ENCODE measurements around the gene CRISPLD2.
"Not testable (repeated sequence)": the region's sequence is repeated elsewhere in the genome, so short reads cannot be mapped to it uniquely, and the experiment has no call there.

Gene CRISPLD2

DNA sequence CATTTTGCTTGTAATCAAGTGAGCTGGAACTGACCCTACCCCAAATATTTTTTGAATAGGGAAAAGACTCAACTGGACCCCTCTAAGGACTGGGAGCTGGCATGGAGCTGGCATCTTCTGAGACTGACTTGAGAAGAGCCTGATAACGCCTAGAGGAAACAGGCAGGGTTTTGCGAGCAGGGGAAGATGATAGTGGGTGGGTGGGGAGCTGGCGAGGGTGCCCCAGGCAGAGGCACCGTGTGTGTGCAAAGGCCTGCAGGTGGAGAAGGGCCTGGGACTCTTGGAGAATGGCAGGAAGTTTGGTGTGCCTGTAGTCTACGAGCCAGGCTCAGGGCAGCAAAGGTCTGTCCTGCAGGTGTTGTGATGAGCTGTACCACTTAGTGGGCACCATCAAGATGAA lies 4.1 kb downstream of the CRISPLD2 start:
- no peak for DNase-seq (ENCODE audit: low read depth)

GRCh38 chr16:84825896-84826557 lies 6.2 kb downstream of the CRISPLD2 start:
- no peaks in the 10 kb centered on the region for H3K9me3 ChIP-seq (ENCODE audit: control insufficient read depth, low read length)
- peak overlapping the region; percentile 28 for H3K4me3 ChIP-seq (ENCODE audit: low read length)
- peak; percentile 49 for DNase-seq (ENCODE audit: low read depth)
- no peaks in the 10 kb centered on the region for H3K27me3 ChIP-seq (replicated peaks; ENCODE audit: control insufficient read depth, insufficient read depth, low read length)
- H3K9ac ChIP-seq (ENCODE audit: low read length), result peak overlapping the region; percentile 81
- peaks cover 80% of the 10 kb centered on the region for H3K4me1 ChIP-seq (ENCODE audit: control insufficient read depth, insufficient read depth, low read length)
- no peaks in the 10 kb centered on the region for H3K36me3 ChIP-seq (ENCODE audit: control insufficient read depth, insufficient read depth, low read length, severe bottlenecking)

More for the DNA sequence above, 4.1 kb downstream of the CRISPLD2 start:
- Histone ChIP-seq H3K9ac (ENCODE audit: low read length) (peak overlapping the region; percentile 38), H3K27me3 (replicated peaks; ENCODE audit: control insufficient read depth, insufficient read depth, low read length) (no peaks in the 10 kb centered on the region), H3K4me3 (ENCODE audit: low read length) (no peak overlapping the region), H3K36me3 (ENCODE audit: control insufficient read depth, insufficient read depth, low read length, severe bottlenecking) (no peaks in the 10 kb centered on the region), H3K4me1 (ENCODE audit: control insufficient read depth, insufficient read depth, low read length) (peaks cover 72% of the 10 kb centered on the region), H3K9me3 (ENCODE audit: control insufficient read depth, low read length) (no peaks in the 10 kb centered on the region)

DNA sequence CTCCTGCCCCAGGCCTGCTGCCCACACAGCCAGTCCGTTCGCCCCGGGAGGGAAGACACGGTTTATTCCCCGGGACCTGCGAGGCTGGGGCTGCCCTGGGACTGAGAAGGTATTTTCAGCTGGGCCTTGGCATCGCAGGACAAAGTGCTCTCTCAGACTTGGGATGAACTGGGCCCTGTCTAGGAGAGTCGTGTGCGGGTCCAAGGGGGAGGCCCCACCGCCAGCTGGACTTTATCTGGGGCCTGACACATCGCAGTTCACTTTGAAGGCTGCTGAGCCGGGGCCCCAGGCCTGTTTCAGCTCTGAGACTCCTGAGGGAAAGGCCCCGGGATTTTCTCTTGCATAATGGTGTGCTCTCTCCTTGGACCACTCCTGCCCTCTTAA lies 6.8 kb downstream of the CRISPLD2 start:
- no peaks in the 10 kb centered on the region for H3K27me3 ChIP-seq (replicated peaks; ENCODE audit: control insufficient read depth, insufficient read depth, low read length)
- peak; percentile 87 for DNase-seq (ENCODE audit: low read depth)
- H3K36me3 ChIP-seq (ENCODE audit: control insufficient read depth, insufficient read depth, low read length, severe bottlenecking), result no peaks in the 10 kb centered on the region
- H3K9ac ChIP-seq (ENCODE audit: low read length), result peak overlapping the region; percentile 81
- H3K9me3 ChIP-seq (ENCODE audit: control insufficient read depth, low read length), result no peaks in the 10 kb centered on the region
- peak overlapping the region; percentile 28 for H3K4me3 ChIP-seq (ENCODE audit: low read length)
- peaks cover 80% of the 10 kb centered on the region for H3K4me1 ChIP-seq (ENCODE audit: control insufficient read depth, insufficient read depth, low read length)

GRCh38 chr16:84827131-84827574 lies 7.4 kb downstream of the CRISPLD2 start:
- Histone ChIP-seq H3K4me1 (ENCODE audit: control insufficient read depth, insufficient read depth, low read length) (peaks cover 80% of the 10 kb centered on the region), H3K4me3 (ENCODE audit: low read length) (no peak overlapping the region), H3K9me3 (ENCODE audit: control insufficient read depth, low read length) (no peaks in the 10 kb centered on the region), H3K27me3 (replicated peaks; ENCODE audit: control insufficient read depth, insufficient read depth, low read length) (no peaks in the 10 kb centered on the region), H3K9ac (ENCODE audit: low read length) (peak overlapping the region; percentile 69), H3K36me3 (ENCODE audit: control insufficient read depth, insufficient read depth, low read length, severe bottlenecking) (no peaks in the 10 kb centered on the region)
- DNase-seq (ENCODE audit: low read depth), result peak; percentile 88

DNA sequence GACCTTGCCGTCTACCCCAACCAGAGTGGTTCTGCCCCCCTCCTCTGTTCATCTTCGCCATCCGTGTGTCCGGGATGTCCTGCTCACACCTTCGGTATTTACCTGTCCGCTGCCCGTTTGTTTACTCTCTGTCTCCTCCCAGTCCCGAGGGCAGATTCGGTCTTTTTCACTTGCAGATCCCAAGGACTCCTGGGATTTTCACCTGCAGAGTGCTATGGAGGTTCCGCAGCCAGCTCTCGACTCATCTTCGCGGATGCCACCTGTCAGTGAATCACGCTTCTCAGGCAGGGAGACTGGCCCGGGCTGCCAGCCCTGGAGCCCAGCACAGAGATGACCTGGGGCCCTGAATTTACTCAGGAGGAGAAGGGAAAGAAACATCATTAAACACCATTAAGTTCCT lies 8.1 kb downstream of the CRISPLD2 start:
- no peaks in the 10 kb centered on the region for H3K27me3 ChIP-seq (replicated peaks; ENCODE audit: control insufficient read depth, insufficient read depth, low read length)
- H3K4me1 ChIP-seq (ENCODE audit: control insufficient read depth, insufficient read depth, low read length), result peaks cover 77% of the 10 kb centered on the region
- no peak for DNase-seq (ENCODE audit: low read depth)

DNA sequence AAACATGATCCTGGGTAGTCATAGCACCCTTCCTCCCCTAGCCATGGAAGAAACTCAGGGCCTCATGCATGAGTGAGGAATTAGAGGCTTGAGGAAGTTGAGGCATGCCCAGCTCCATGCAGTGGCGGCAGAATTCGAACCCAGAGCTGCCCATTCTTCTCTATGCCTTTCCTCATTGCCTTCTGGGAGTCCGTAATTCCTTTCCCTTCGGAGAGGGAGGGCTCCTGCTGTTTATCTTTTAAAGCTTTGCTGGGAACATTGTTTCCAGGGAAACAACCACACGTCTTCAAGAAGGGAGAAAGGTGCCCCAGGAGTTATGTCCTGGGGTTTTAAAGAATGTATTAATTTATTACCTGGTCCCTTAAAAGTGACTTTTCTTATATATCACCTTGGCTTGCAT lies 8.5 kb downstream of the CRISPLD2 start:
- H3K27me3 ChIP-seq (replicated peaks; ENCODE audit: control insufficient read depth, insufficient read depth, low read length), result no peaks in the 10 kb centered on the region
- no peak for DNase-seq (ENCODE audit: low read depth)

More for the DNA sequence above, 8.1 kb downstream of the CRISPLD2 start:
- no peaks in the 10 kb centered on the region for H3K9me3 ChIP-seq (ENCODE audit: control insufficient read depth, low read length)
- H3K4me3 ChIP-seq (ENCODE audit: low read length), result no peak overlapping the region
- peak overlapping the region; percentile 38 for H3K9ac ChIP-seq (ENCODE audit: low read length)
- H3K36me3 ChIP-seq (ENCODE audit: control insufficient read depth, insufficient read depth, low read length, severe bottlenecking), result no peaks in the 10 kb centered on the region

GRCh38 chr16:84829168-84829965 lies 9.6 kb downstream of the CRISPLD2 start:
- DNase-seq (ENCODE audit: low read depth), result peak; percentile 90
- peaks cover 72% of the 10 kb centered on the region for H3K4me1 ChIP-seq (ENCODE audit: control insufficient read depth, insufficient read depth, low read length)

More for the DNA sequence above, 8.5 kb downstream of the CRISPLD2 start:
- Histone ChIP-seq H3K4me1 (ENCODE audit: control insufficient read depth, insufficient read depth, low read length) (peaks cover 78% of the 10 kb centered on the region), H3K9me3 (ENCODE audit: control insufficient read depth, low read length) (no peaks in the 10 kb centered on the region), H3K36me3 (ENCODE audit: control insufficient read depth, insufficient read depth, low read length, severe bottlenecking) (no peaks in the 10 kb centered on the region), H3K4me3 (ENCODE audit: low read length) (no peak overlapping the region), H3K9ac (ENCODE audit: low read length) (peak overlapping the region; percentile 38)

GRCh38 chr16:84830765-84831384 lies 11.1 kb downstream of the CRISPLD2 start:
- DNase-seq (ENCODE audit: low read depth), result no peak
- no peaks in the 10 kb centered on the region for H3K27me3 ChIP-seq (replicated peaks; ENCODE audit: control insufficient read depth, insufficient read depth, low read length)
- peaks cover 74% of the 10 kb centered on the region for H3K4me1 ChIP-seq (ENCODE audit: control insufficient read depth, insufficient read depth, low read length)
- H3K9me3 ChIP-seq (ENCODE audit: control insufficient read depth, low read length), result no peaks in the 10 kb centered on the region
- no peaks in the 10 kb centered on the region for H3K36me3 ChIP-seq (ENCODE audit: control insufficient read depth, insufficient read depth, low read length, severe bottlenecking)
- H3K9ac ChIP-seq (ENCODE audit: low read length), result peak overlapping the region; percentile 37
- no peak overlapping the region for H3K4me3 ChIP-seq (ENCODE audit: low read length)

More at GRCh38 chr16:84829168-84829965, 9.6 kb downstream of the CRISPLD2 start:
- Histone ChIP-seq H3K27me3 (replicated peaks; ENCODE audit: control insufficient read depth, insufficient read depth, low read length) (no peaks in the 10 kb centered on the region), H3K9me3 (ENCODE audit: control insufficient read depth, low read length) (no peaks in the 10 kb centered on the region), H3K36me3 (ENCODE audit: control insufficient read depth, insufficient read depth, low read length, severe bottlenecking) (no peaks in the 10 kb centered on the region), H3K9ac (ENCODE audit: low read length) (peak overlapping the region; percentile 65), H3K4me3 (ENCODE audit: low read length) (no peak overlapping the region)

DNA sequence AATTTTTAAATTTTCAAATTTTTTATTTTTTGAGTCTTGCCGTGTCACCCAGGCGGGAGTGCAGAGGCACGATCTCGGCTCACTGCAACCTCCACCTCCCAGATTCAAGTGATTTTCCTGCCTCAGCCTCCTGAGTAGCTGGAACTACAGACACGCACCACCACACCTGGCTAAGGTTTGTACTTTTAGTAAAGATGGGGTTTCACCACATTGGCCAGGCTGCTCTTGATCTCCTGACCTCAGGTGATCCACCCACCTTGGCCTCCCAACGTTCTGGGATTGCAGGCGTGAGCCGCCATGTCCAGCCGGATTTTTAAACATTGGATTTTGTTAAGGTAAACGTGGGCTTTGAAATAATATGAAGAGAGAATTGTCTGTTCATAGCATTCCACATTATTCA lies 11.9 kb downstream of the CRISPLD2 start:
- H3K27me3 ChIP-seq (replicated peaks; ENCODE audit: control insufficient read depth, insufficient read depth, low read length); H3K4me3 ChIP-seq (ENCODE audit: low read length): not testable (repeated sequence)
- H3K9ac ChIP-seq (ENCODE audit: low read length), result peak overlapping the region; percentile 72

DNA sequence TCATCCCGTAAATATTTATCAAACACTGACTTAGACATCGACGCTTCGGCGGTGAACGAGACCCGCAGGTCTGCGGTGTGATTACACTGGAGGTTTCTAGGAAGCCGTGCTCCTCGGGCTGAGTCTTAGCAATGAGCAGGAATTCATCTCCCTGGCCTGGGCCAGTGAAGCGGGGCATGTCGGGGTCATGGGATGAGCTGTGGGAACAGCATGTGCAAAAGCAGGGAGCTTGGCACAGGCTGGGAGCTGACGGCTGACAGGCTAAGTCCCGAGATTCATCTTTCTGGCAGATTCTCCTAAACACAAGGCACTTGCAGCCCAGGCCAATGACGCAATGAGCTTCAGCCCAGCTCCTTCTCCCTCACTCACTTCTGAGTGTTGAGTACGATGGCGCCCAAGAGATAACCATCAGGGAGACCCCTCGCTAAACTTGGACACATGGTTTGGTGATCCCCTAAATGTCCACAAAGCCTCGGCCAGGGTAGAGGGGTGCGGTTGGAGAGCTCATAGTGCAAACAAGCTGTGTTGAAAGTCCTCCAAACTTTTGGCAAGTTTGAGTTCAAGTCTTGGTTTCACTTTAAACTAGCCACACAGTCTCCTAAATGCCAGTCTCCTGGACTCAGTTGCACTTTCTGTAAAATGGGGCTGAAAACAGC lies 12.8 kb downstream of the CRISPLD2 start:
- H3K4me1 ChIP-seq (ENCODE audit: control insufficient read depth, insufficient read depth, low read length), result peaks cover 70% of the 10 kb centered on the region
- H3K4me3 ChIP-seq (ENCODE audit: low read length), result peak overlapping the region; percentile 78
- H3K9ac ChIP-seq (ENCODE audit: low read length), result peak overlapping the region; percentile 77
- no peaks in the 10 kb centered on the region for H3K27me3 ChIP-seq (replicated peaks; ENCODE audit: control insufficient read depth, insufficient read depth, low read length)
- H3K36me3 ChIP-seq (ENCODE audit: control insufficient read depth, insufficient read depth, low read length, severe bottlenecking), result no peaks in the 10 kb centered on the region
- H3K9me3 ChIP-seq (ENCODE audit: control insufficient read depth, low read length), result no peaks in the 10 kb centered on the region
- DNase-seq (ENCODE audit: low read depth), result peak; percentile 66

More for the DNA sequence above, 11.9 kb downstream of the CRISPLD2 start:
- not testable (repeated sequence) for H3K9me3 ChIP-seq (ENCODE audit: control insufficient read depth, low read length); H3K36me3 ChIP-seq (ENCODE audit: control insufficient read depth, insufficient read depth, low read length, severe bottlenecking); DNase-seq (ENCODE audit: low read depth)
- H3K4me1 ChIP-seq (ENCODE audit: control insufficient read depth, insufficient read depth, low read length), result peaks cover 74% of the 10 kb centered on the region

DNA sequence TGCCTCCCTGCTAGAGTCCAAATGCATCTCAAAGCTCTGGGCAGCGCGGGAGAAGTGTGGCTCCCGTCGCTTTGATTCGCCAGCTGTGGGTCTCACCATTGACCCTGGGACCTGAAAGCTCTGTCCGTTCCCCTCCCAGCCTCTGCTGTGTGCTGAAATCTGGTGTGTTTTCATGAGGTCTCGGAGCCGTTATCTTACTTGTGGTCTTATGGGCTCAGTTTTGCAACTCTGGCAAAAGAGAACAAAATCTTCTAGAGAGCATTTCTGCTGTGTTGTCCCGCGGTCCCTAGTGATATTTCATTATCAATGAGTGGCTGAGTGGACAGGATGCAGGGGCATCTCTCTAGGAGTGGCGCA lies 13.3 kb downstream of the CRISPLD2 start:
- Histone ChIP-seq H3K9ac (ENCODE audit: low read length) (peak overlapping the region; percentile 77), H3K4me3 (ENCODE audit: low read length) (peak overlapping the region; percentile 78), H3K36me3 (ENCODE audit: control insufficient read depth, insufficient read depth, low read length, severe bottlenecking) (no peaks in the 10 kb centered on the region), H3K27me3 (replicated peaks; ENCODE audit: control insufficient read depth, insufficient read depth, low read length) (no peaks in the 10 kb centered on the region), H3K9me3 (ENCODE audit: control insufficient read depth, low read length) (no peaks in the 10 kb centered on the region), H3K4me1 (ENCODE audit: control insufficient read depth, insufficient read depth, low read length) (peaks cover 66% of the 10 kb centered on the region)
- DNase-seq (ENCODE audit: low read depth), result no peak
